GM21576 (cell line): Measurements from ENCODE around the gene TBC1D21.

Experiments
- ATAC-seq: cut with Tn5 transposase; IDR thresholded peaks from one replicate; pipeline ENCODE4 v1.9.1; 2021; ENCODE audit warnings: mild to moderate bottlenecking, moderate library complexity; ENCODE audit not compliant: unreplicated experiment

The TBC1D21 gene

DNA sequence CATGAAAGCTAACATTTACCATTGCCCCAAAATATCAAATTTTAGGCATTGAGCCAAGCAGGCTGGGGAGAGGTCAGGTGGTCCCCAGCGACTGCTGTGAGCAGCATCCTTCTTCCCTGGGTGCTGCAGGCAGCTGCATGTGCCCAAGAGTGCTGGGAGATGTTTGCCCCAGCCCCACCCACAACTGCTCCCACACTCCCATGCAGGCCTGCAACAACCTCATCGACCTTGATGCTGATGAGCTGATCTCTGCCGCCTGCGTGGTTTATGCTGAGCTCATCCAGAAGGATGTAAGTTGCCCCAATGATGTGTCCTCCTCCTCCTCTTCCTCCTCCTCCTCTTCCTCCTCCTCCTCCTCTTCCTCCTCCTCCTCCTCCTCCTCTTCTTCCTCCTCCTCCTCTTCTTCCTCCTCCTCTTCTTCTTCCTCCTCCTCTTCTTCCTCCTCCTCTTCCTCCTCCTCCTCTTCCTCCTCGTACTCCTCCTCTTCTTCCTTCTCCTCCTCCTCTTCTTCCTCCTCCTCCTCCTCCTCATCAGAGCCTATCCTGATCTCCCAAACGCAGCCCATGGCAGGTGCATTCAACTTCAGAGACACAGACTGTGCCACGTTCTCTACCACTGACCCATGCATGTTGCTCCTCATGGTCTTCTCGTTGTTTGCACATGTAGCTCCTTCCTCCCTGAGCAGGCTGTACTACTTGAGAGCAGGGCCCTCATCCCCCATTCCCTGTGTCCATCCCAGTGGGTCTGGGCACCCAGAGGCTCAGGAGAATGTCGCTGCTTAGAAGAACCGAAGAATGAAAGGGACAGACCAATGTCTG, 15.1 kb downstream of the TBC1D21 start:
- no peak for ATAC-seq

DNA sequence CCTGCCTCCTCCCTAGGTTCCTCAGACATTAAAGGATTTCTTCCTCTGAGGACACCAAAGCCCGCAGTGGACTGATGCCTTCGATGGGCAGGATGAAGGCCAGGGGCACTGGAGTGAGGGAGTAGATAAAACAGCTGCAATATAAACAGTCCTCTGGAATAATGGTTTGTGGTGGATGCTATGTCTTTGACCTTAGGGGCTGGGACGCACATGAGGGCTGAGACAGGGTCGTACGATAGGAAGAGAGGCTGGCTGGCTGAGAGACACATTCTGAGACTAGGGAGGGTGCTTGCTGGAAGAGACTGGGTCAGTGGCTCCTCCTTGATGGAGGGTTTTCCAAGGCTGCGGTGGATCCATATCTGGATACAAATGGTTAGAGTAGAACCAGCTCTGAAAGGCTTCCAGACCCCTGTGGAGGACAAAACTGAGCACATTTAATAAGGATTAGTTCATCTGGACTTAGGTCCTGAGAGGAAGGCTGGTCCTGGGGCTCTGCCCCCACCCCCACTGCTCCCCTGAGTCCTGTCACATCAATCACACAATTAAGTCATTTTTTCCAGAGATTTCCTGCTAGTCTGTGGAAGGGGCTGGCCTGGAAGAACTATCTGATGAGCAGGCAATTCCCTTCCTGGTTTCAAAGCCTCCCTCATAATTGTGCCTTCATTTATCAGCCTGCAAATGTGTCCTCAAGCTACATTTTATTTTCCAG, 15.8 kb downstream of the TBC1D21 start:
- ATAC-seq: no peak

DNA sequence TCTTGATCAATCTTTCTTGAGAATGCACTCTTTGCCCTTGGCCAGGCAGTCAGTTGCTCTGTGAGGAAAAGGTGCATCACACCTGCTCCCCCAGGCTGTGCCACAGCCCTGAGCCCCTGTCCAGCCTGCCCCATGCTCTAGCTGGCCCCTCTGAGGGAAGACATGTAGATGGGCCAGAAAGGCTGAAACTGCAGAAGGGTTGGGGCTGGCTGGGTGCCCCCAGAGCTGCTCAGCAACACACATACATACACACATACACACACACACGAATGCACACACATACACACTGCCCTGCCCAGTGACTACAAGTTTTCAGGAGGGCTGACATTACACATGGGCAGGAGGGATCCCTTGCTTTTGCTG, 16.4 kb downstream of the TBC1D21 start:
- ATAC-seq: no peak

DNA sequence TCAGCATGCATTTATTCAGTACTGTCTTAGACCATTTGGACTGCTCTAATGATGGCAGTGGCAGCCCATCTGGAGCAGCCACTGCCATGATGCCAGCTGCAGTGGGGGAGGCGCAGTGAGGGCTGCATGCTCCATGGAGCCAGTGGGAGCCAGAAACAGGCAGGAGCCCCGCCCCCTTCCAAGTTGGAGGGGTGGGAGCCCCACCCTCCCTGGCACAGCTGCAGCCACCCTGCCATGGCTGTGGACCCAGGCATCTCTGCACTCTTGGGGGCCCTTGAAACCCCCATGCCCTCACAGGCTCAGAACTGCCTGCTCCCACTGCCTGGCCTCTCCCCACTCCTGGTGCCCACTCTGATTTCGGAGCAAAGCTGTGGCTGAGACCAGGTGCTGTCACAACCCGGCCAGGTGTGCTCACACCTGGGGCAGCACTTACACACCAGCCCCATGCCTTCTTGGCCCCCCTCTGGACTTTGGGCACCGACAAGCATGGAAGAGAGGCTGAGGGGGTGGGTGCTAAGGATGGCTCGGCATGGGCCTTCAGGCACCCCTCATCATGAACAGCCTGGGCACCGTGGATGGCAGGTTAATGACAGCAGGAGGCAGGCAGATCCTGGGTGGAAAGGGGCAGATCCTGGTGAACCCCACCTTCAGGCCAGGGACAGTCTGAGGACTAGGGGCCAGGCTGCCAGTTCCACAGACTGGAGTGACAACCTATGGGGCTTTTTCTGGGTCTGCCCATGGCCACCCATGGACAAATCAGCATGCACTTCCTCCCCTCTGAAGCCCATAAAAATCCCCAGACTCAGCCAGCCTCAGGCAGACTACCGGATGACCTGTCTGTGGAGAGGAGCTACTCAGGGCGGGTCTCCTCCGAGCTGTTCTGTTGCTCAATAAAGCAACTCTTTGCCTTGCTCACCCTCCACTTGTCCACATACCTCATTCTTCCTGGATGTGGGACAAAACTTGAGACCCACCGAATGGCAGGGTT, 18.3 kb downstream of the TBC1D21 start:
- no peak for ATAC-seq

DNA sequence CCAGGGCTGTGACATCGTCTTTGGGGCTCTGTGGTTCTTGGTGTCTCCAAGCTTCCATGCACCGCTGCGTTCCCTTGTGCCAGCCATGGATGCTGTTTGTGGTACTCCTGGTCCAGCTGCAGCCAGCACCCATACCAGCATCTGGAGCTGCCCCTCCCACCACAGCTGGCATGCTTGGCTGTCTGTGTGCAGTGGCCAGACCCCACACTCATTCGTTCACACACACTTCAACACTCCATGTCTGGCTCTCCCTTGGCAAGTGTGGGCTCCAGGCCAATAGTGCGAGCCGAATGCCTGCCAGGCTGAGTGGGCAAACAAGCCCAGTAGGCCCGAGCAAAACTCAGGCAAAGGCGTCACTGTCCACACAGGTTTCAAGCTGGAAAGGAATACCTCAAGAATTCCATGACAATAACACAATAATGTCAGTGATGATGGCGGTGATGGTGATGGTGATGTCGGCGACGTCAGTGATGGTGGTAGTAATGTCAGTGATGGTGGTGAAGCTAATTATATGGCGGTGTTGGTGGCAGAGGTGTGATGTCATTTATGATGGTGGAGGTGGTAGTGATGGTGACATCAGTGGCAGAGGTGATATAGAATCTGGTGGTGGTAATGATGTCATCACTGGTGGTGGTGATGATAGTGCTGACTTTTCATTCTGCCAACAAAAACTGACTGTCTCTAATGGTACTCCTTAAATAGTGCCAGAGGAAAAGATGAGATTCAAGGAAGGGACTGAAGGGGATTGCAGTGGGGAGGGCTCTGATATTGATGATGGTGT, 19.3 kb downstream of the TBC1D21 start:
- no peak for ATAC-seq

DNA sequence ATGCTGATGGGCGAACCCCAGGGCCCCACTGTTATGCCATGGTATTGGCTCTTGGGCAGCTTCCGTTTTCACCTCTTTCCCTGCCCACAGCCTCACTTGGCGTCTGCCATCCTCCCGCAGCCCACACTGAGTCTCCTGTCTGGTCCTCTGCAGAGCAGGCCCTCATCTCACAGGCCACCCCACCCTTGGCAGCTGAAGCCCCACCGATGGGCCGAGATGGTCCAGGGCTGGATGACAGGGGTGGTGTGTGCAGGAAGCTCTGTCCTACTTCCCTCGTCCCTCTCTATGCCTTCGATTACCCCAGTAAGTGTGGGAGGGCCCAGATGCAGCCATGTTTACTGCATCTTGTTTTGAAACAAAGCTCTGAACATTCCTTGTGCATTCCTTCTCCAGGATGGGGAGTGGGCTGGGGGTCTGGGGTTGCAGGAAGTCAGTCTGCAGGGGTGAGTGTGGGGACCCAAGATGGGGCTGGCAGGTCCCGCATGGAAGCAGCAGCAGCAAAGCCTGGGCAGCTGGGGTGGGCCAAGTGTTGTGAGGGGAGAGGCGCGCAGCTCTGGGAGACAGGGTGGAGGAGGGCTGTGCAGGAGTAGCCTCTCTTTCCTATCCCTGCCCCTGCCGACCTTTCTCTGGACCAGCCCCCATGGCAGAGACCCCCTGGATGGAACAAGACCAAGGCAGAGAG, 20.9 kb downstream of the TBC1D21 start:
- ATAC-seq: no peak

DNA sequence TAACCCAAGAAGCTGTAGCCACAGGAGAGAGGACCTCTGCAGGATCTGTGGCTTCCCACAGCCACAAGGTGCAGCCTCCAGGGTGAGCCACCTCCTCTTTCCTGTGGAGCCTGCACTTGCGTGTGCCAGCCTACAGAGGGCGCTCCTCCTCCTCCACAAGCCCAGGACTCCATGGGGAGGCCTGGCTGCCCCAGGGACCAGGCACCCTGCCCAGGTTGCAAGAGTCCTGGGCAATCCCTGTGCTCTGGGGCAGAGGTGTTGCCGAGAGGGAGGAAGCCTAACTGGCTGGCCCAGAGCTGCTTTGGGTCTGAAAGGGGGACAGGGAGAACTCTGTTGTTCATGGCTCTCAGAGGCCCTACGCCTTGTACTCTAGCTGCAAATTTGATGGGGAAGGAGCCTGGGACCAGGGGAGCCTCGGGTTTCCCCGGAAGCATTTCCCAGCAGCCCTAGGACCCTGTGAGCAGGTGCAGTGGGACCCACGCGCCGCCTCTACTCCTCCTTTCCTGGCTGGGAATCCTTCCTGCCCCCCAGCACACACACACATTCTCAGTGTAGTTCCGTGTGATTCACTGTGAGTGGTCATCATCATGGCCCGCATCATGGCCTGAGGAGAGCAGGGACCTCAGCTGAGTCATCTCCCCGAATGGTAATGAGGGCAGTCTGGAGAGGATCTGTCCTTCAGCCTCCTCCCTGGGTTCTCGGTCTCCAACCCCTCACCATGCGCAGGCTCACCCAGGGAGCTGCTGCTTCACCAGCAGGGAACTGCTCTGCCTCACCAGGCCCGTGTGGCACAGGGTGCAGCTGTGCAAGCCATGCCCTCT, 24.3 kb downstream of the TBC1D21 start:
- no peak for ATAC-seq

DNA sequence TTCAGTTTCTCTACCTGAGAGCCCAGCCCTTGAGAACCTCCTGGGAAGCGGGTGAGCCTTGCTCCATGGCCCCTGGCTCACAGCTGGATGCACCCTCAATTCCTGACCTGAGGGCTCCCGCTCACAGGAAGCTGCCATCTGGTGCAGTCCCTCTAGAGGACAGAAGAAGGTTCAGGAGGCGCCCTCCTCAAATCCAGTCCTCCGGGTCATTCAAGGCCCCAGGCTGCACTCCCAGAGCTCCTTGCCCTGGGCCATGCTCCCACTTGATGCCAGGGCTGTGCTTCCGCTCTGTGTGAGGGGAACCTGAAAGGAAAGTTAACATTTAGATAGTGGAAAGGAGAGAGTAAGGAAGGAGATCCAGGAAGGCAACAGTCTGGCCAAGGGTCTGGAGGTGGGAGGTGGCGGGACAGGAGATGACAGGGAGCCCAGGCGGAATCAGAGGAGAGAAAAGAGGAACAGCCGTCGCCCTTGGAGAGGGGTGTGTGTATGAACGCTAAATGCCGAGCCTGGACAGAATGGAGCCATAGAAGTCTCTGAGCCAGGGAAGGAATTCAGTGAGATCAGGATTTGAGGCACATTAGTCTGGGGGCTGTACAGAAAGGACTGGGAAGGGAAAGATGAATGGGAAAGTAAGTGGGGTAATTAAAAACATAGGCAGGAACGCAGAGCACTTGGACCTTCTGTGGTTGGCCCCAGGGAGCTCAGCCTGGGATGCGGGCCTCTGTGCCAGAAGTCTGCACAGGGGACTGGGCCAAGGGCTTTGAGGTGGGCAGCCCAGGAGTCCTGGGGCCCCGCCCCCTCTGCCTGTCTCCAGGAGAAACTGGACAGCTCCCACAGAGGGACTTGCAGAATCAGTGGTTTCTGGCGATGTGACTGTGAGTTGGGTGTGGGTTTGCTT, 26.1 kb downstream of the TBC1D21 start:
- ATAC-seq: no peak

DNA sequence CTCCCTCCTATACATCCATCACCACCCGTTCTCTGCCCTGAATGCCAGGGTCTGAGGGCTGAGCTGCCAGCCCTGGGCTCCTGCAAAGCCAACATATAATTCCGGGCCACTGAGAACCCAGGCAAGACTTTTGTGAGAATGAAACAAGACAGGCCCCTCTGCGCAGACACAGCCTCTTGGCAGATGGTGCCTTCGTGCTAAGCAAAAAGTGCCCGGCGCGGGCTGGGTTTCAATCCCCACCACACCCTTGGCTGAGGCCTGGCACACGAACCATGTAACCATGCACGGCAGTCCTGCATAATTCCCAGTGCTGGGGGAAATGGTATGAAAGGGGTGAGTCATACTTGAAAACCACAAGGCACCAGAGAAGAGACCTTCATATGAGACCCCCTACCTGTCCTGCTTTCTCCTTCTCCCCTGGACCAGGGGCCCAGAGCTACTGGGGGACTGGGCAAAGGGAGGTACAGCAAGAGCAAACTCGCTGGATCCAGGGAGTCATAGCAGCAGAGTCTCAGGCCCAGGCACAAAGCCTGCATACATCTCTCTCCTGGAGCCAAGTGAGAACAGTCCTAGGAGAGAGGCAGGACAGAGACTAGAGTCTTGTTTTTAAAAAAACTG, 26.8 kb downstream of the TBC1D21 start:
- no peak for ATAC-seq

DNA sequence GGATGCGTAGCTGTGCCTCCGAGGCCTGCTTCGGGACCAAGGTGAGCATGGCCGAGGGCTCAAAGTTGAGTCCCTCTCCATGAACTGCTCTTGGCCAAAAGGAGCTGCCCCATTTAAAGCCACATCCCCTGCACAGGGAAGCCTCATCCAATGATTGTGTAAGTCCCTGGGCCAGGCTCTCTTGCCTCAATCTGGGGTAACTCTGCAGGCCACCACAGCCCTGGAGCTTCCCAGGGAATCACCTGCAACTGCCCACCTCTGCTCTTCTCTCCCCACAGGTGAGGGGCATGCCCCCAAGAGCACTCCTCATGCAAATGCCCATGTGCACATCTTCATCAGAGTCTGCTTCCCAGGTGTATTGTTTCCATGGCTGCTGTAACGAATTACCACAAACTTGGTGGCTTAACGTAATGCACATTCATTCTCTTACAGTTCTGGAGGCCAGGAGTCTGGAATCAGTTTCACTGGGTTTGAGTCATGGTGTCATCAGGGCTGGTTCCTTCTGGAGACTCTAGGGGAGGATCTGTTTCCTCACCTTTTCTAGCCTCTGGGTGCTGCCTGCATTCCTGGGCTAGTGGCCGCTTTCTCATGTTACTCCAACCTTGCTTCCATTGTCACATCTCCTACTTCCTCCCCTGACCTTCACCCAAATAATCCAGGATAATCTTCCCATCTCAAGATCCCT, 27.9 kb downstream of the TBC1D21 start:
- no peak for ATAC-seq

DNA sequence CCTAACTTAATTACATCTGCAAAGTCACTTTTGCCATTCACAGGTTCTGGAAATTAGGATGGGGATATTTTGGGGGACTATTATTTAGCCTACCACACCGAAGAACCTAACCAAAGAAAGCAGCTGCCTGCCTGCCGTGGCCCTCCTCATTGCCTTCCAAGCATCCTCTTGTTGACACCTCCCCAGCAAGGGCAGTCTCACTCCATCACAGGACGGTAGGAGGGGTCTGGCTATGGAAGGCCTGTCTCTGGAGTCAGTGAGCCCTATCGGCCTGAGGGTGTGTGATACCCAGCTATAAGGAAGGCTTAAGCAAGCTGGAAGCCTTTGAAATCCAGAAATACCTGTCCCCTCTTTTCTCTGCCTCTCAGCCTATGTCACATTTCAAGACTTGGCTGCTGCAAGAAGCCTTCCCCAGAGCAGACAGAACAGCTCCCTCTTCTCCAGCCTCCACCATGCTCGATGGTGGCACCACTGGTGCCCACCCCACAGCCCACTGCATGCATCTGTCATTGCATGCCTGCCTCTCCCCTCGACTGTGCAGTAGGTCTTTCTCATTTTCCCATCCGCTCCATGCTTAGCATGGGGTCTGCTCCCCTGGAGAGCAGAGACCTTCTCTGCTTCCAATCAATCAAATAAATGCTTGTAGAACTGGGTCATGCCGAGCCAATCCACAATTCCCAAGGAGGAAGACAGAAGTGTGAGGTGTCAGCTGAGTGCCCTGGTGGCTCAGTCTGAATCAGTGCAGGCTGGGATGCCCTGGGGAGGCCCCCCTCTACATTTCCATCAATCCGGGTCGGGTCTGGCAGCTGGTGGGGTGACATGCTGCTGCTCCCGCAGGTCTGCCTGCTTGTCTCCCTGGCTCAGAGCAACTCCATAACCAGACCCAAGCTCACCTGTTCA, 29.0 kb downstream of the TBC1D21 start:
- no peak for ATAC-seq

DNA sequence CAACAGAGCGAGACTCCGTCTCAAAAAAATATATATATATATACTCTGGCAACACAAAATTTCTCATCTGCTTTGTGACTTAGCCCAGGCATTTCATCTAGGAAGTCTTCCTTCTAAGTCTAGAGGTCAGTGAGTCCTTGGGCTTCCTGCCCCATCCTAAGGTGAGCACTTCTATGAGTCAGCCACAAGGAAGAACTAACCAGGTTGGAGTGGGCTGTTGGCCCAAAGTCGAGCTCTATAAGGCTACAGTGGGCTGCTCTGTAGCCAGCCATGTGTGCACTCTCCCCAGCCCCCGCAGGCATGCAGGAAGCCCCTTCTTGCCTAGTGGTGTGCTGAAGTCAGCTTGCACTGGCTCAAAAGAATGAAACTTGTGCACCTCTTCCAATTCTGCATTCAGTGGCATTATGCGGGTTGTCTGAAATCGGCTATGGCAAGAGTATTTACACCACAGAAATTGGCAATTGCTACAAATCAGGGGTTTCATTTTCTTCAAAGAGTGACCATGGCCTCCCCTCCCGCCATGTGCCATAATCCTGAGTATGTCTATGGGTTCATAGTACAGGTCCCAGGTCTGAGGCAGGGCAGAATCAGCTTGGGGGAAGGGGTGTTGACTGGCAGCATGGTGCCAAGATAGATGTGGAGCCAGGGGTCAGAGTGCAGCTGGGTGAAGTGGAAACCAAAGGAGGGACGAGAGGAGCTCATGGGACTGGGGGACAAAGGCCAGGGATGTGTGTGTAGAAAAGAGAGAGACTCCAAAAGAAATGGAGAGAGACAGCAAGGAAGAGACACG, 30.9 kb downstream of the TBC1D21 start:
- no peak for ATAC-seq

DNA sequence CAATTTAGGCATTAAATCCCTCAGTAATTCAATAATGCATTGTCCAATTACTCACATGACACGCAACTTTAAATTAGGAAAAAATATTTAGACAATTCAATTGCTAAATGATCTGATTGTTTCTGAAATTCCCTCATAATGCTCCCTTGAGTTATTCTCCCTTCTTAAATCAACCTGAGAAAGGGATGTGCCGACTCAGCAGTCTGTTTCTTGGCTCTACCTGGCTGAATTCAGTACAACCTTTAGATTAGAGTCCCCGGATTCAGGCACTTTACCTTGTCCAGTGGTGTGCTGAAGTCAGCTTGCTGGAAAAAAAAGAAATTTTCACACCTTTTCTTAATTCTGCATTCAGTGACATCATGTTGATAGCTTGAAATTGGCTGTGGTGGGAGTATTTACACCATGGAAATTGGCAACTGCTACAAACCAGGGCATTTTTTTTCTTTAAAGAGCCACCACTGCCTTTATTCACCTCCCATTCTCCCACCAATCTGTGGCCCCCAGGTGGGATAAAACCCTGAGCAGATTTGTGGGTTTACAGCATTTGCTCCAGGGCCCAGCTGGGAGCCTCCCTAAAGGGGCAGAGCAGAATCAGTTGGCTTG, 32.0 kb downstream of the TBC1D21 start:
- no peak for ATAC-seq

DNA sequence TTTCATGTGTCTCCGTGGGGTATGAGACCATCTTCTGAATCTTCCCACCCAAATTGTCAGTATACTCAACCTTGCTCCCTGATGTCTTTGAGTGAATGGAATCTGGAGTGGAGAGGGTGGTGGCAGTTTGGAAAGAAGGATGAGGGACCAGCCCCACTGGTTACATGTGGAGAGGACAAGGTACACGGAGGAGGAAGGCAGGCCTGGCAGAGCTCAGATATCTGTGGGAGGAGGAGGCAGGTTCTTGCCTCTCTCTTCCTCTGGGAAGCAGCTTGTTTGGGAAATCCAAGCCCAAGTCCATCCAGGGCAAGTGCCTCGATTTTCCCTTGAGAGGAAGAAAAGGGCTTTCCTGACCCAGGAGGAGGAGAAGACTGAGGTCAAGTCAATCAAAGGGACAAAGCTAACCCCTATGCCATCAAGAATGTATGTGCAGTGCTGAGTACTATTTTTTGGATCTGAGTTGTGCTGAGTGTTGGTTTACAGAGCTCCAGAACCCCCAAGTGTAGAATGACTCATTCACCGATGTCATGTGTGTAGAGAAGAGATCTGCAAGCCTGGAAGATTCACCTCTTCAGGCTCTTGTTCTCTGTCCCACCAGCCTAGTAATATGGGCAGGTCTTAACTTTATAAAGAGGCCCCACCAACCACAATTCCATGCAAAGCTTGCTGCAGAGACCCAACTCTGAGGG, 33.1 kb downstream of the TBC1D21 start:
- no peak for ATAC-seq
